Activated T-cell treated with anti-CD3 and anti-CD28 coated beads, Interleukin-2, amount 50 U/mL, for 1 hour (primary cell): ENCODE data around the gene EXT2.

ENCODE experiments used
- DNase-seq: peaks from one replicate; pipeline ENCODE4 v3.0.0-alpha.2; 2020

Gene EXT2

DNA sequence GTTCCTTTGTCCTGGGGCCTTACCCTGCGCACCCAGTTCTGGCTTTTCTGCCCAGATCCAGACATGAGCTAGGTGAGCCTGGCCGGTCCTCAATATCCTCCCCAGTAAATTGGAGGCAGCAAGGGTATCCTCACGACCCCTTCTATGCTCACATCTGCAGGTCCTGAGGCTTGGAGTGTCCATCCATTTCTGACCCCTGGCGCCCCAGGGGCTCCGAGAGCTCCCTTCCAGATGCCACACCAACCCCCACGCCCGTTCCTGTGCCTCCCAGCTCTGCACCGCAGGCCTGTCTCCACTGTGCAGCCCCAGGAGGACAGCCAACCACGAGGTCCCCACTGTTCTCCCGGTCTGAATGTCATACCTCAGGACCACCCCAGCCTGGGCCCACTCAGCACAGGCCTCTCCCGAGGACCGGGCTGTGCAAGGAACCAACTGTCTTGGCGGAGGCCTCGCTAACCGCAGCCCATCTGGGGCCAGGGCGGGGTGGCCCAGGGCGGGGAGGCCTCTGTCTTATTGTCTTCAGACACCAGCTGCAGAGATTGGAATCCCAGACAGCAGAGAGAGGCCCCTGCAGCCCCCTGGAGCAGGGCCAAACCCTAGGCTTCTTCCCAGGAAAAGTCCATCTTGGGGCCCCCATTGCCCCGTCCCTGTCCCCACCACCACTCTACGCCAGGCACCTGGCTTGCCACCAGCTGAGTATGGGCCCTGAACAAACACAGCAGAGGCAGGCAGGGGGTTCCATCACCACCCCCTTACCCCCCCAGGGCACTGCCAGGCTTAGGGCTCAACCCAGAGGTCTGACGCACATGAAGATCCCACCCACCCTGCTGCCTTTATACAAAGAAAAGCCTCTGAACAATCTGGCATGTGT, 175.2 kb downstream of the EXT2 start:
- DNase-seq, result no peak

DNA sequence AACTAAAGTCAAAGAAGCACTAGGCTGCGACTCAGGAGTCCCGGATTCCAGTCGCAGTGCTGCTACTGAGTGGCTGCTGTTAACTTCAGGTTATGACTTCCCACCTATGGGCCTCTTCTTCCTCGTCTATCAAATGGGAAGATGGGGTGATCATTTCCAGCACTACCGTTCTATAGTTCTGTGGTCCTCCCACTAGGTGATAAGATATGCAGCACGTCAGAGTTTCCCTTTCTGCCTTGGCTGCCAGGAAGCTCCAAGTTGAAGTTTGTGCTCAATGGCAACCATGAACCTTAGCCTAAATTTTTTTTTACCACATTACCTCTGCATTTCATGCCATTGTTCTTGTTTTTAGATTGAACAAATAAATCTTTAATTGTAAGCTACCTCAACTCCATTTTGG, 175.8 kb downstream of the EXT2 start:
- no peak for DNase-seq

DNA sequence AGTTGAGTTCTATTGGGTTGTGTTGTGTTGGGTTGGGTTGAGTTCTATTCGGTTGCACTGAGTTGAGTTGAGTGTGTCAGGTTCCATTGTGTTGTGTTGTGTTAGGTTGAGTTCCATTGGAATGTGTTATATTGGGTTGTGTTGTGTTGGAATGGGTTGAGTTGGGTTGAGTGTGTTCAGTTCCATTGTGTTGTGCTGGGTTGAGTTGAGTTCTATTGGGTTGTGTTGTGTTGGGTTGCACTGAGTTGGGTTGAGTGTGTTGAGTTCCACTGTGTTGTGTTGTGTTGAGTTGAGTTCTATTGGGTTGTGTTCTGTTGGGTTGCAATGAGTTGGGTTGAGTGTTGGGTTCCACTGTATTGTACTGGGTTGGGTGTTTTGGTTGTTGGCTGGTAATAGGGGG, 178.9 kb downstream of the EXT2 start:
- no peak for DNase-seq

DNA sequence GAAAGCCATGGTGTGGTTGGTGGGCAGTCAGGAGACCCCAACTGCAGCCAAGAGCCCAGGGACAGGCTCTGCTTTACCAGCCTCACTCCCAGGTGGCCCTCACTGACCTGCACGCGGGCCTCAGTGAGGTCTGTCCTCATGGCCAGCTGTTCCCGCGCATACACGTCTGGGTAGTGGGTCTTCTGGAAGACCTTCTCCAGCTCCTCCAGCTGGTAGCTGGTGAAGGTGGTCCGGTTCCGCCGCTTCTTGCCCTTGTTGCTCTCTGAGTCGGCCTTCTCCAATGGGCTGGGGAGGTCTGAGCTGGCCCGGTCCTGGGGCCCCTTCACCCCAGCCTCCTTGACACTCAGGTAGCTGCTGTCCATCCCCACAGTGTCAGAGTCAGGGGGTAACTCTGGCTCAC, 179.8 kb downstream of the EXT2 start:
- DNase-seq, result no peak

DNA sequence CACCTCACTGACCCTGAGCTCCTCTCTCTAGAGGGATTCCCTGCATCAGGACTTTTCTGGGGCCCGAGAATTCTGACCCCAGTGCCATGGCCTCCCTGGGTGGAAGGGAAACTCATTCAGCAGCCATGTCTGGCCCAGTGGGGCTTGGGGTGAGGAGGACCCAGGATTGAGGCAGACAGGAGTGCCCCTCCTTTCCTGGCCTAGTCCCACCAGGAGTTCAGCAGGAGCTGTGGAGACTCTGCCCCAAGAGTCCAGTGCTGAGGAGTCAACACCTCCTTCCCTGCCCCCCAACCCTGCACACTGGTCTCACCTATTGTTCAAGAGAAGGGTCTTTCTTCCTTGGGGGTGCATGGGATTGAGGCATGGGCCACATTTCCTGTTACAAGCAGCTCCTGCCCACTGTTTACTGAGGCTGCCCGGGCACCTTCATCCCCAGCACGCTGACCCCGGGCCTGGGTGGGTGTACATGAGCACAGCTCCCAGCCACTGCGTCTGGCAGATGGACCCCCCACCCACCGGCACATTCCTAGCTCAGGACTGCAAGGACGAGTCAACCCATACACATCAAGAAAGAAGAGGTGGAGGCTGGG, 180.6 kb downstream of the EXT2 start:
- no peak for DNase-seq

DNA sequence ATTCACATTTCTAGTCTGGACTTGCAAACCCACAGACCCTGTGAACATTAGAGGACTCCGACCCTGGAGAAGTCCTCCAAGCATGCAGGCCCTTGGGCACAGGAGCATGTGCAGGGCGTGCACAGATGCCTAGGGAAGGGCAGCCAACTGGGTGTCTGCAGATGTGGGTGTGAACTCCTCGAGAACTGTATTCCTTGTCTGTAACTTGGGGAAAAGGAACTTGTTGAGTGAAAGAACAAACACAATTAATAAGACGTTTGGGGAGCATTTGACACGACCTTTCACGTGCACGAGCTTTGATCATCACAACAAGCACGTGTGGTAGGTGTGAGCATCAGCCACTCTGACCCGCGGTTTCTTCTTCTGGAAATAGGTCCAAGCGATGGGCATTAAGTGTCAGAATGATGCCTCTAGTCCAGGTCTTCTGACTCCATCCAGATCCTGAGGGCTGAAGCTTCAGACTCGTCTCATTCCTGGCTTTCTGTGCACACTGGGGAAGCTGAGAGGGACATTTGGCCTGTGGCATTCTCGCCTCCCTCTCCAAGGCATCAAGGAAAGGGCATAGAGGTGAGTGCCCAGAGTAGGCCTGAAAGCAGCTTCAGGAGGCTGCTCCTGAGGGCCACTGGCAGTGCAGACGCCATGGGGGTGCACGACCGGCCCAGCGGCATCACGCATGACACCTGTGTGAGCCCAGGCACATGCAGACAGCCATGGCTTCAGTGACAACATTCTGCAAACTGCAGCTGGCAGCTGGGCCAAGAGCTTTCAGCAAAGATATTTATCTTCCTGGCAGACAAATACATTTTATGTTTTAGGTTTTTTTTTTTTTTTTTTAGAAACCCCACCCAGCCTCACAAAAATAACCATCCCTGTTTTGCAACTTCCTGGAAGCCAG, 182.0 kb downstream of the EXT2 start:
- no peak for DNase-seq

DNA sequence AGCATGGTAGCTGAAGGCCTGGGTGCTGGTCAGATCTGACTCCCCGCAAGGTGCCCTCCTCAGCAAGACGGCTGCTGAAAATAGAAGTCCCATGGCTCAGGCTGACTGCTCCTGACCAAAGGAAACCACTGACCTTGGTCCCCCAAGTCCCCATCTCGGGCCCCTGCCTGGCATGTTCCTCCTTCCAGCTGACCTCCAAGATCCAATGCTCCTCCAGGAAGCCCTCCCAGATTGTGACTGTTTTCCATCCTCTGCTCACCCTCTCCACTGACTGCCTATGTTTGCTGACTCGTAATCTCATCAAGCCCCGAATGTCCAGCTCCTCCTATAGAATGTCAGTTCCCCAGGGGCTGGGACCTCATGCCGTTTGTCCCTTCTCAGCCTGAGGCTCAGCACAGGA, 184.0 kb downstream of the EXT2 start:
- DNase-seq, result no peak

DNA sequence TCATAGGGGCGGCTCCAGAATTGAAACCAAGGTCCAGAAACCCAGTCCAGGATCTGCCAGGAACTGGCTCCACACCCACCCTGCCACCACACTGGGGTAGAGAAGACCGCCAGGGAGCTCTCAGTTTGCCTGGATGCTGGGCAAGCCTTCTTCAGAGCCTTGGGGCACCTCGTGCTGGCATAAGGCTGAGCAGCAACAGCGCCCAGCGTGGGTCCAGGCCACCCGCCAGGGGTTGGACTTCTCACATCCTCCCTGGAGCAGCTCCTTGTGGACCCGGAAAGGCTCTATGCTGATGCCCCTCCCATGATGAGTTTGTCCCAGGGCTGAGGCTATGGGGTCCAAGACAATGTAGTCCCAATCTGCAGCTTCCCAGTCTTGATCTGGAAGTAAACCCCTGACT, 184.8 kb downstream of the EXT2 start:
- DNase-seq, result no peak

DNA sequence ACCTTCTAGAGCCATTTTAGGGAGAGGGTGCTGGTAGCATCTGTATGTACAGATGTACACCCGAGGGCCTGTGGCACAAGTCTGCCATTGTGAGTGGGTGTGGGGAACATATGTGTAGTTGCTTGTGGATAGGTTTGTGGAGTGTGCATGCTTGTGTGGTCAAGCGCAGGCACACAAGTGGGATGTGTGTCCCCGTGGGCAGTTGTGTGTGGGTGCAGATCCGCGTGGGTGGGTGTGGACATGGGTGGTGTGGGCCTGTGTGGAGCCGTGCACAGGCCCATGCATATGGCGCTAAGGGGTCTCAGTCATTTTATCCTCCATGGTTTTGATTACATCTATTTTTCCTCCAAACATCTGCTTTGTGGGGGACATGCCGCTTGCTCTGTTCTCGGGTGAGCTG, 185.7 kb downstream of the EXT2 start:
- no peak for DNase-seq

DNA sequence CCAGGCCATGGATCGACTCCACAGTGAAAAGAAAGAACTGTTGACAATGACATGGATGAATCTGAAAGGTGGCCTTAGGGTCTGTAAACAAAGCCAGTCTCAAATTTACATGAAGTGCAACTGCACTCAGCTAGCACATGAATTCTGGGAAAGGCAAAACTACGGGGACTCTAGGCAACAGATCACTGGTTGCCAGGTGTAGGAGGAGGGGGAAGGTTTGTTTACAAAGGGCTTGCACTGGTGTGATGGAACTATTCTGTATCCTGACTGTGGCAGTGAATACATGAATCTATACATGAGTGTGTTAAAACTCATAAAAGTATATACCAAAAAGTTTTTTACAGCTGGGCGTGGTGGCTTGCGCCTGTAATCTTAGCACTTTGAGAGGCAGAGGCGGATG, 187.1 kb downstream of the EXT2 start:
- DNase-seq, result no peak

DNA sequence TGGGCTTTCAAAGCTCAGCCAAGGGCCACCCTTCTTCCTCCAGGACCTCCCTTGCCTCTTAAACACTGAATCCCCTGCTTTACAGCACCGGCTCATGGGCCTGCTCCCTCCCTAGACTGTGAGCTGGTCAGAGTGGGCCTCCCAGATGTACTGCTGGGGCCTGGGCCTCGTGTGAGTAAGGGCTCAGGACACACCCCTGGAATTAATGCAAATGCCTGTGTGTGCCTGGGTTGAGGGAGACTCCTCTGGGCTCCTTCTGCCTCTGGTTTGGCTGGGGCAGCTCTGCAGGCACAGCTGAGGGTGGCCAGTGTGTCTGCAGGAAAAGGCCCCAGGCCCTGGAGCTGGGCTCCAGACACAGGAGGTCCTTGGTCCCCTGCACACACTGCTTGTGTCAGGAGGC, 190.3 kb downstream of the EXT2 start:
- DNase-seq, result no peak

DNA sequence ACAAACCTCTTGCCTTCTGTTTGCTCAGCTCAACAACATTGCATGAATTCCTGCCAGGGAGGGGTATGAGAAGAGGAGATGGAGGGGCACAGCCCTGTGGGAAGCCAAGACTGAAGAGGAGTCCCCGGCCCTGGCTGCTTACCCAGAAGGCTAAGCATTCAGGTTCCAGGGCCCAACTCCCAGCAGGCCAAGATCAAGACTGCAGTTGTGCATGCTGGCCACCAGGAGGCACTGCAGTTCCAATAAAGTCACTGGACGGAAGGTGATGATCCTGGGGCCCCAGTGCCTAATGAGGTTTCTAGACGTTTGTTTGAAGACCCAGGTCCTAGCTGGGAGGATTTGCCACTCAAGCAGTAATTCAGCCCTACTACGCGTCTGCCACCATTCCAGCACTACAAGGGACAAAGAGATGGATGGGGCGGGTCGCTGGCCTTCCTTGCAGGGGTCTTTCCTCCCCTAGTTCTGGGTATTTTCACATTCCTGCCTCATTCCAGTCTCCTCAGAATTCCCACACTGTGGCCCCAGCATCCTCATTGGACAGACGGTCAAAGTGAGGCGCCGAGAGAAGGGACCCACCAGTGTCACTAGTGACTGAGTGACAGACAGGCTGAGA, 190.9 kb downstream of the EXT2 start:
- DNase-seq, result peak; percentile 58

DNA sequence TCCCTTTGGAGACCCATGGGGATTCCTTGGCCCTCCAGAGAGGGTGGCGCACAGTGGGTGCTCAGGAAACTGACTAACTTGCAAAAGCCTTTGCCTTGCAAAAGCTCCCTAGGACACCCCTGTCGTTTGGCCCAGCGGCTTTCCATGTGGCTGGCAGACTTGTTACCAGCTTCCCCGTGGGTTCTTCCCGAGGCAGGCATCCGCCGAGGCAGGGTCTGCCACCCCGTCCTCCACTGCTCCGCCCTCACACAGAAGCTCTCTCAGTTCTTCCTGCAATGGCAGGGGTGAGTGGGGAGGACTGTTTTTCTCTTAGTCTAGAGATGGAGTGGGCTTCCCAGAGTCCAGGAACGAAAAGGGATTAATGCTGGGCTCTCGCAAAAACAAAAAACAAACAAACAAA, 191.4 kb downstream of the EXT2 start:
- DNase-seq, result no peak

DNA sequence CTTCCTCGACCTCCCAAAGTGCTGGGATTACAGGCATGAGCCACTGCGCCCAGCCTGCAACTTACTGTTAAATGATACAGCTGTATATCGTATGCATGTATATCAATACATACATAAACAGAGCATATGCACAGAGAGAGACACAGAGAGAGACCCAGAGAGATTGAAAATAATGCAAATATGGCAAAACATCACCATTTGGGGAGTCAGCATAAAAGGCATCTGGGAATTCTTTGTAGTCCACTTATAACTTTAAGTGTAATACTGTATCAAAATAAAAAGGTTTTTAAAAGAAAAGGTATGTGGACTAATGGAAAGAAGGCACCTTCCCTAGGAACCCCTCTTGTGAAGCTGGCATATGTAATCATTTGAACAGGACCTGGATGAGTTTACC, 192.7 kb downstream of the EXT2 start:
- no peak for DNase-seq

DNA sequence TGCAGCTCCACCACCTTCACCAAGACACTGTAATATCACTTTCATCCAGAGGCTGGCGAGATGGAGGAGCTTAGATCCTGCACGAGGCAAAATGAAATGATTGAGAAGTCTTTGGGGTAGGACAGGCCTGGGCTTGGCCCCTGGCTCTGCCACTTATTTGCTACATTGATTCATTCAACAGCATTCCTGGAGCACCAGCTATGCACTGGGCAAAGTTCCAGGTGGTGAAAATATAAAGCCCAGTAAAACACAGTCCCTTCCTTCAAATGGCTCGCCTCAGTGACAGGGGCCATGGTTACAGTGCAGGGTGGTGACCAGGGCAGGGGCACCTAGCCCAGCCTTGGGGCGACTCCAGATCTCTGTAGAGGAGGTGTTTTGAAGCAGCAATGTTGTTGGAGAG, 194.7 kb downstream of the EXT2 start:
- DNase-seq, result no peak
